ENCODE data around the gene NDRG3.

NDRG3 gene

GRCh38 chr20:36629719-36630681 lies 115.9 kb downstream of the NDRG3 start:
- Histone ChIP-seq H3K9me3 (replicated peaks; ENCODE audit: insufficient read depth, low read length) (no peaks in the 10 kb centered on the region), H3K4me1 (ENCODE audit: low read length) (peaks cover 11% of the 10 kb centered on the region), H3K36me3 (replicated peaks; ENCODE audit: insufficient read depth, low read length) (no peaks in the 10 kb centered on the region), H3F3A (ENCODE audit: insufficient read depth, low read length) (no peaks in the 10 kb centered on the region), H3K4me2 (ENCODE audit: low read depth, low read length) (peak overlapping the region; percentile 49), H4K20me1 (ENCODE audit: insufficient read depth, low read length) (no peaks in the 10 kb centered on the region), H3K4me3 (ENCODE audit: low read length) (no peak overlapping the region), H3K27ac (ENCODE audit: low read length) (no peak overlapping the region), H2AFZ (ENCODE audit: low read length) (peak overlapping the region; percentile 55), H3K79me2 (ENCODE audit: low read length) (no peaks in the 10 kb centered on the region), H3K9me2 (replicated peaks; ENCODE audit: insufficient read depth, low read length) (no peaks in the 10 kb centered on the region), H3K9ac (ENCODE audit: low read length) (peak overlapping the region; percentile 6; the same call in 1 of the 2 replicates), H3K27me3 (replicated peaks; ENCODE audit: insufficient read depth, low read length) (no peaks in the 10 kb centered on the region)
- TF ChIP-seq EZH2 (optimal IDR thresholded peaks at IDR 0.05; ENCODE audit: low read depth, low read length) = no peak
- TF ChIP-seq, protein P1, sequence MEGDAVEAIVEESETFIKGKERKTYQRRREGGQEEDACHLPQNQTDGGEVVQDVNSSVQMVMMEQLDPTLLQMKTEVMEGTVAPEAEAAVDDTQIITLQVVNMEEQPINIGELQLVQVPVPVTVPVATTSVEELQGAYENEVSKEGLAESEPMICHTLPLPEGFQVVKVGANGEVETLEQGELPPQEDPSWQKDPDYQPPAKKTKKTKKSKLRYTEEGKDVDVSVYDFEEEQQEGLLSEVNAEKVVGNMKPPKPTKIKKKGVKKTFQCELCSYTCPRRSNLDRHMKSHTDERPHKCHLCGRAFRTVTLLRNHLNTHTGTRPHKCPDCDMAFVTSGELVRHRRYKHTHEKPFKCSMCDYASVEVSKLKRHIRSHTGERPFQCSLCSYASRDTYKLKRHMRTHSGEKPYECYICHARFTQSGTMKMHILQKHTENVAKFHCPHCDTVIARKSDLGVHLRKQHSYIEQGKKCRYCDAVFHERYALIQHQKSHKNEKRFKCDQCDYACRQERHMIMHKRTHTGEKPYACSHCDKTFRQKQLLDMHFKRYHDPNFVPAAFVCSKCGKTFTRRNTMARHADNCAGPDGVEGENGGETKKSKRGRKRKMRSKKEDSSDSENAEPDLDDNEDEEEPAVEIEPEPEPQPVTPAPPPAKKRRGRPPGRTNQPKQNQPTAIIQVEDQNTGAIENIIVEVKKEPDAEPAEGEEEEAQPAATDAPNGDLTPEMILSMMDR (IDR thresholded peaks at IDR 0.05; ENCODE audit: low read length) = no peak
- no peak for TF ChIP-seq EZH2phosphoT487 (IDR thresholded peaks at IDR 0.05; ENCODE audit: low read length)
- DNase-seq = peak; percentile 57

- DNase-seq = no peak
- Histone ChIP-seq H3K36me3 (replicated peaks; ENCODE audit: insufficient read depth, low read length) (no peaks in the 10 kb centered on the region), H3K9me3 (replicated peaks; ENCODE audit: insufficient read depth, low read length) (no peaks in the 10 kb centered on the region)
Measured at GRCh38 chr20:36628076-36628475, 117.8 kb downstream of the NDRG3 start.

GRCh38 chr20:36624944-36625324 lies 121.0 kb downstream of the NDRG3 start:
- H3K79me2 ChIP-seq (ENCODE audit: low read length) = no peaks in the 10 kb centered on the region
- H3K9me3 ChIP-seq (replicated peaks; ENCODE audit: insufficient read depth, low read length) = no peaks in the 10 kb centered on the region
- no peak overlapping the region for H3K27ac ChIP-seq (ENCODE audit: low read length)
- no peaks in the 10 kb centered on the region for H3K9me2 ChIP-seq (replicated peaks; ENCODE audit: insufficient read depth, low read length)
- no peaks in the 10 kb centered on the region for H3K27me3 ChIP-seq (replicated peaks; ENCODE audit: insufficient read depth, low read length)
- H3K4me1 ChIP-seq (ENCODE audit: low read length) = peaks cover 5% of the 10 kb centered on the region
- H2AFZ ChIP-seq (ENCODE audit: low read length) = no peak overlapping the region
- no peaks in the 10 kb centered on the region for H3F3A ChIP-seq (ENCODE audit: insufficient read depth, low read length)
- H3K9ac ChIP-seq (ENCODE audit: low read length) = no peak overlapping the region
- no peak overlapping the region for H3K4me2 ChIP-seq (ENCODE audit: low read depth, low read length)
- no peak overlapping the region for H3K4me3 ChIP-seq (ENCODE audit: low read length)
- TF ChIP-seq EZH2phosphoT487 (IDR thresholded peaks at IDR 0.05; ENCODE audit: low read length) = no peak
- TF ChIP-seq, protein P1 (IDR thresholded peaks at IDR 0.05; ENCODE audit: low read length) = no peak
- TF ChIP-seq EZH2 (optimal IDR thresholded peaks at IDR 0.05; ENCODE audit: low read depth, low read length) = no peak
- H3K36me3 ChIP-seq (replicated peaks; ENCODE audit: insufficient read depth, low read length) = no peaks in the 10 kb centered on the region
- DNase-seq = no peak
- no peaks in the 10 kb centered on the region for H4K20me1 ChIP-seq (ENCODE audit: insufficient read depth, low read length)

More at GRCh38 chr20:36628076-36628475, 117.8 kb downstream of the NDRG3 start:
- H3K27me3 ChIP-seq (replicated peaks; ENCODE audit: insufficient read depth, low read length) = no peaks in the 10 kb centered on the region
- no peaks in the 10 kb centered on the region for H4K20me1 ChIP-seq (ENCODE audit: insufficient read depth, low read length)
- H3K4me1 ChIP-seq (ENCODE audit: low read length) = peaks cover 11% of the 10 kb centered on the region
- no peak overlapping the region for H3K4me3 ChIP-seq (ENCODE audit: low read length)
- no peak overlapping the region for H3K9ac ChIP-seq (ENCODE audit: low read length)
- no peak overlapping the region for H3K27ac ChIP-seq (ENCODE audit: low read length)
- no peaks in the 10 kb centered on the region for H3F3A ChIP-seq (ENCODE audit: insufficient read depth, low read length)
- TF ChIP-seq EZH2 (optimal IDR thresholded peaks at IDR 0.05; ENCODE audit: low read depth, low read length) (no peak), EZH2phosphoT487 (IDR thresholded peaks at IDR 0.05; ENCODE audit: low read length) (no peak)
- TF ChIP-seq, protein P1 (IDR thresholded peaks at IDR 0.05; ENCODE audit: low read length) = no peak
- H3K4me2 ChIP-seq (ENCODE audit: low read depth, low read length) = no peak overlapping the region
- no peak overlapping the region for H2AFZ ChIP-seq (ENCODE audit: low read length)
- no peaks in the 10 kb centered on the region for H3K9me2 ChIP-seq (replicated peaks; ENCODE audit: insufficient read depth, low read length)
- no peaks in the 10 kb centered on the region for H3K79me2 ChIP-seq (ENCODE audit: low read length)
